ENCODE results near the gene GMDS.

The GMDS gene

GRCh38 chr6:1860756-1861348 lies 384.6 kb downstream of the GMDS start:
- H3K9ac ChIP-seq (ENCODE audit: low read depth in 1 of 2, low read length in 2 of 2): no peak overlapping the region
- no peak overlapping the region for H3K27ac ChIP-seq (ENCODE audit: low read depth in 2 of 2, low read length in 2 of 2)
- H3K9me3 ChIP-seq (ENCODE audit: control insufficient read depth in 2 of 2, low read length in 2 of 2): no peaks in the 10 kb centered on the region
- H3K36me3 ChIP-seq (ENCODE audit: control insufficient read depth in 2 of 2, insufficient read depth in 2 of 2, low read length in 2 of 2): peaks cover 2 to 4% of the 10 kb centered on the region in 2 donors
- H3K27me3 ChIP-seq (ENCODE audit: control insufficient read depth in 2 of 2, insufficient read depth in 2 of 2, low read length in 2 of 2): no peaks in the 10 kb centered on the region
- no peak overlapping the region for H3K4me3 ChIP-seq (ENCODE audit: low read length in 2 of 2)
- H3K4me1 ChIP-seq (ENCODE audit: control insufficient read depth in 2 of 2, insufficient read depth in 2 of 2, low read length in 2 of 2): peaks cover 0 to 5% of the 10 kb centered on the region in 2 donors

- H3K27ac ChIP-seq (ENCODE audit: low read depth in 2 of 2, low read length in 2 of 2): no peak overlapping the region
- H3K9ac ChIP-seq (ENCODE audit: low read depth in 1 of 2, low read length in 2 of 2): no peak overlapping the region
- no peak overlapping the region for H3K4me3 ChIP-seq (ENCODE audit: low read length in 2 of 2)
- peaks cover 0 to 5% of the 10 kb centered on the region in 2 donors for H3K4me1 ChIP-seq (ENCODE audit: control insufficient read depth in 2 of 2, insufficient read depth in 2 of 2, low read length in 2 of 2)
- no peaks in the 10 kb centered on the region for H3K9me3 ChIP-seq (ENCODE audit: control insufficient read depth in 2 of 2, low read length in 2 of 2)
- H3K27me3 ChIP-seq (ENCODE audit: control insufficient read depth in 2 of 2, insufficient read depth in 2 of 2, low read length in 2 of 2): no peaks in the 10 kb centered on the region
- peaks cover 2 to 4% of the 10 kb centered on the region in 2 donors for H3K36me3 ChIP-seq (ENCODE audit: control insufficient read depth in 2 of 2, insufficient read depth in 2 of 2, low read length in 2 of 2)
Observed at GRCh38 chr6:1858859-1859258, 386.5 kb downstream of the GMDS start.

- no peak overlapping the region for H3K9ac ChIP-seq (ENCODE audit: low read depth in 1 of 2, low read length in 2 of 2)
- no peaks in the 10 kb centered on the region for H3K9me3 ChIP-seq (ENCODE audit: control insufficient read depth in 2 of 2, low read length in 2 of 2)
- no peaks in the 10 kb centered on the region for H3K27me3 ChIP-seq (ENCODE audit: control insufficient read depth in 2 of 2, insufficient read depth in 2 of 2, low read length in 2 of 2)
- peaks cover 2 to 4% of the 10 kb centered on the region in 2 donors for H3K36me3 ChIP-seq (ENCODE audit: control insufficient read depth in 2 of 2, insufficient read depth in 2 of 2, low read length in 2 of 2)
- peaks cover 0 to 5% of the 10 kb centered on the region in 2 donors for H3K4me1 ChIP-seq (ENCODE audit: control insufficient read depth in 2 of 2, insufficient read depth in 2 of 2, low read length in 2 of 2)
- no peak overlapping the region for H3K27ac ChIP-seq (ENCODE audit: low read depth in 2 of 2, low read length in 2 of 2)
- H3K4me3 ChIP-seq (ENCODE audit: low read length in 2 of 2): no peak overlapping the region
Observed at GRCh38 chr6:1858196-1858595, 387.2 kb downstream of the GMDS start.

- Histone ChIP-seq H3K9ac (ENCODE audit: low read depth in 1 of 2, low read length in 2 of 2) (no peak overlapping the region), H3K9me3 (ENCODE audit: control insufficient read depth in 2 of 2, low read length in 2 of 2) (no peaks in the 10 kb centered on the region), H3K36me3 (ENCODE audit: control insufficient read depth in 2 of 2, insufficient read depth in 2 of 2, low read length in 2 of 2) (peaks cover 2 to 4% of the 10 kb centered on the region in 2 donors), H3K27ac (ENCODE audit: low read depth in 2 of 2, low read length in 2 of 2) (no peak overlapping the region), H3K4me3 (ENCODE audit: low read length in 2 of 2) (no peak overlapping the region), H3K27me3 (ENCODE audit: control insufficient read depth in 2 of 2, insufficient read depth in 2 of 2, low read length in 2 of 2) (no peaks in the 10 kb centered on the region), H3K4me1 (ENCODE audit: control insufficient read depth in 2 of 2, insufficient read depth in 2 of 2, low read length in 2 of 2) (peaks cover 0 to 5% of the 10 kb centered on the region in 2 donors)
Observed at GRCh38 chr6:1856381-1856780, 389.0 kb downstream of the GMDS start.

GRCh38 chr6:1855890-1856289 lies 389.5 kb downstream of the GMDS start:
- Histone ChIP-seq H3K27ac (ENCODE audit: low read depth in 2 of 2, low read length in 2 of 2) (no peak overlapping the region), H3K9ac (ENCODE audit: low read depth in 1 of 2, low read length in 2 of 2) (no peak overlapping the region), H3K9me3 (ENCODE audit: control insufficient read depth in 2 of 2, low read length in 2 of 2) (no peaks in the 10 kb centered on the region), H3K4me3 (ENCODE audit: low read length in 2 of 2) (no peak overlapping the region), H3K4me1 (ENCODE audit: control insufficient read depth in 2 of 2, insufficient read depth in 2 of 2, low read length in 2 of 2) (peaks cover 0 to 7% of the 10 kb centered on the region in 2 donors), H3K27me3 (ENCODE audit: control insufficient read depth in 2 of 2, insufficient read depth in 2 of 2, low read length in 2 of 2) (no peaks in the 10 kb centered on the region), H3K36me3 (ENCODE audit: control insufficient read depth in 2 of 2, insufficient read depth in 2 of 2, low read length in 2 of 2) (peaks cover 2 to 4% of the 10 kb centered on the region in 2 donors)

- Histone ChIP-seq H3K4me1 (ENCODE audit: control insufficient read depth in 2 of 2, insufficient read depth in 2 of 2, low read length in 2 of 2) (peaks cover 5 to 17% of the 10 kb centered on the region in 2 donors), H3K36me3 (ENCODE audit: control insufficient read depth in 2 of 2, insufficient read depth in 2 of 2, low read length in 2 of 2) (peaks cover 2 to 4% of the 10 kb centered on the region in 2 donors), H3K9me3 (ENCODE audit: control insufficient read depth in 2 of 2, low read length in 2 of 2) (no peaks in the 10 kb centered on the region), H3K27ac (ENCODE audit: low read depth in 2 of 2, low read length in 2 of 2) (no peak overlapping the region), H3K27me3 (ENCODE audit: control insufficient read depth in 2 of 2, insufficient read depth in 2 of 2, low read length in 2 of 2) (no peaks in the 10 kb centered on the region), H3K9ac (ENCODE audit: low read depth in 1 of 2, low read length in 2 of 2) (no peak overlapping the region), H3K4me3 (ENCODE audit: low read length in 2 of 2) (no peak overlapping the region)
Observed at GRCh38 chr6:1854296-1854695, 391.1 kb downstream of the GMDS start.

- Histone ChIP-seq H3K27ac (ENCODE audit: low read depth in 2 of 2, low read length in 2 of 2) (no peak overlapping the region), H3K4me3 (ENCODE audit: low read length in 2 of 2) (no peak overlapping the region), H3K4me1 (ENCODE audit: control insufficient read depth in 2 of 2, insufficient read depth in 2 of 2, low read length in 2 of 2) (peaks cover 5 to 17% of the 10 kb centered on the region in 2 donors), H3K9ac (ENCODE audit: low read depth in 1 of 2, low read length in 2 of 2) (no peak overlapping the region), H3K27me3 (ENCODE audit: control insufficient read depth in 2 of 2, insufficient read depth in 2 of 2, low read length in 2 of 2) (no peaks in the 10 kb centered on the region), H3K36me3 (ENCODE audit: control insufficient read depth in 2 of 2, insufficient read depth in 2 of 2, low read length in 2 of 2) (peaks cover 0 to under 1% of the 10 kb centered on the region in 2 donors), H3K9me3 (ENCODE audit: control insufficient read depth in 2 of 2, low read length in 2 of 2) (no peaks in the 10 kb centered on the region)
Observed at GRCh38 chr6:1853761-1854160, 391.6 kb downstream of the GMDS start.

GRCh38 chr6:1851681-1852456 lies 393.5 kb downstream of the GMDS start:
- no peaks in the 10 kb centered on the region for H3K9me3 ChIP-seq (ENCODE audit: control insufficient read depth in 2 of 2, low read length in 2 of 2)
- H3K27me3 ChIP-seq (ENCODE audit: control insufficient read depth in 2 of 2, insufficient read depth in 2 of 2, low read length in 2 of 2): no peaks in the 10 kb centered on the region
- H3K4me3 ChIP-seq (ENCODE audit: low read length in 2 of 2): no peak overlapping the region
- peaks cover 5 to 17% of the 10 kb centered on the region in 2 donors for H3K4me1 ChIP-seq (ENCODE audit: control insufficient read depth in 2 of 2, insufficient read depth in 2 of 2, low read length in 2 of 2)
- no peaks in the 10 kb centered on the region for H3K36me3 ChIP-seq (ENCODE audit: control insufficient read depth in 2 of 2, insufficient read depth in 2 of 2, low read length in 2 of 2)
- no peak overlapping the region for H3K27ac ChIP-seq (ENCODE audit: low read depth in 2 of 2, low read length in 2 of 2)
- H3K9ac ChIP-seq (ENCODE audit: low read depth in 1 of 2, low read length in 2 of 2): no peak overlapping the region

- no peak overlapping the region for H3K27ac ChIP-seq (ENCODE audit: low read depth in 2 of 2, low read length in 2 of 2)
- no peak overlapping the region for H3K9ac ChIP-seq (ENCODE audit: low read depth in 1 of 2, low read length in 2 of 2)
- no peaks in the 10 kb centered on the region for H3K9me3 ChIP-seq (ENCODE audit: control insufficient read depth in 2 of 2, low read length in 2 of 2)
- peaks cover 5 to 12% of the 10 kb centered on the region in 2 donors for H3K4me1 ChIP-seq (ENCODE audit: control insufficient read depth in 2 of 2, insufficient read depth in 2 of 2, low read length in 2 of 2)
- no peaks in the 10 kb centered on the region for H3K36me3 ChIP-seq (ENCODE audit: control insufficient read depth in 2 of 2, insufficient read depth in 2 of 2, low read length in 2 of 2)
- no peaks in the 10 kb centered on the region for H3K27me3 ChIP-seq (ENCODE audit: control insufficient read depth in 2 of 2, insufficient read depth in 2 of 2, low read length in 2 of 2)
- H3K4me3 ChIP-seq (ENCODE audit: low read length in 2 of 2): no peak overlapping the region
Observed at GRCh38 chr6:1850840-1851157, 394.6 kb downstream of the GMDS start.

GRCh38 chr6:1850121-1850839 lies 395.1 kb downstream of the GMDS start:
- H3K27ac ChIP-seq (ENCODE audit: low read depth in 2 of 2, low read length in 2 of 2): no peak overlapping the region
- no peaks in the 10 kb centered on the region for H3K27me3 ChIP-seq (ENCODE audit: control insufficient read depth in 2 of 2, insufficient read depth in 2 of 2, low read length in 2 of 2)
- no peak overlapping the region for H3K9ac ChIP-seq (ENCODE audit: low read depth in 1 of 2, low read length in 2 of 2)
- peaks cover 5 to 12% of the 10 kb centered on the region in 2 donors for H3K4me1 ChIP-seq (ENCODE audit: control insufficient read depth in 2 of 2, insufficient read depth in 2 of 2, low read length in 2 of 2)
- no peaks in the 10 kb centered on the region for H3K36me3 ChIP-seq (ENCODE audit: control insufficient read depth in 2 of 2, insufficient read depth in 2 of 2, low read length in 2 of 2)
- H3K4me3 ChIP-seq (ENCODE audit: low read length in 2 of 2): no peak overlapping the region
- no peaks in the 10 kb centered on the region for H3K9me3 ChIP-seq (ENCODE audit: control insufficient read depth in 2 of 2, low read length in 2 of 2)
